Activated CD4-positive, alpha-beta T cell treated with anti-CD3 and anti-CD28 coated beads, Interleukin-2, amount 10 ng/mL, durations not matched to agents 24 days and 14 days (primary cell): ENCODE results near the gene SMIM21. TPM values are rescaled to one million over a fixed set of nuclear protein-coding genes. Genes with fewer than 3 reads are reported as not detected.

Source experiments
- DNase-seq: peaks from one replicate; pipeline ENCODE4 v3.0.0; 2022
- H3K27ac Mint-ChIP-seq: one replicate; pipeline ENCODE4 v1.8.0; 2022; ENCODE audit warnings: mild to moderate bottlenecking, mixed read lengths
- H3K27me3 Mint-ChIP-seq: one replicate; pipeline ENCODE4 v1.8.0; 2022; ENCODE audit warnings: mixed read lengths
- H3K36me3 Mint-ChIP-seq: one replicate; pipeline ENCODE4 v1.8.0; 2022; ENCODE audit warnings: low read depth, mild to moderate bottlenecking, mixed read lengths
- H3K4me1 Mint-ChIP-seq: one replicate; pipeline ENCODE4 v1.8.0; 2021; ENCODE audit warnings: mixed read lengths
- H3K4me3 Mint-ChIP-seq: one replicate; pipeline ENCODE4 v1.8.0; 2022; ENCODE audit warnings: mild to moderate bottlenecking, moderate library complexity, mixed read lengths
- H3K9me3 Mint-ChIP-seq: one replicate; pipeline ENCODE4 v1.8.0; 2021; ENCODE audit warnings: mixed read lengths
- intact Hi-C: fragments of 100-400 bp; cut with micrococcal nuclease; formaldehyde crosslinking; loops from one replicate; pipeline ENCODE4 v1.15.1; 2023
- total RNA-seq: library from RNA; stranded (reverse); gene quantifications from 2 replicates; pipeline ENCODE4 v1.2.3, GENCODE V29; 2022

Gene SMIM21
- total RNA-seq, 1 donor from 2014 or later: not detected

GRCh38 chr18:75360215-75360614, 67.3 kb downstream of the SMIM21 start:
- no peak overlapping the region for H3K27ac Mint-ChIP-seq
- no peaks in the 10 kb centered on the region for H3K36me3 Mint-ChIP-seq
- peaks cover 5% of the 10 kb centered on the region for H3K9me3 Mint-ChIP-seq
- H3K27me3 Mint-ChIP-seq: peaks cover 6% of the 10 kb centered on the region
- DNase-seq: no peak
- H3K4me3 Mint-ChIP-seq: no peak overlapping the region
- intact Hi-C loops: no loop called here
- no peaks in the 10 kb centered on the region for H3K4me1 Mint-ChIP-seq

Other genes starting within 250 kb of the SMIM21 start
- 23.3 and 23.6 TPM in 2 replicates for gene PTGR3, start 218.6 kb downstream of the SMIM21 start, total RNA-seq
- gene TSHZ1, start 216.9 kb downstream of the SMIM21 start, total RNA-seq: 12.4 and 12.5 TPM in 2 replicates